ENCODE results near the gene LRRTM1. TPM values are rescaled to one million over a fixed set of nuclear protein-coding genes. Genes with fewer than 3 reads are reported as not detected.

LRRTM1 gene
- total and polyA plus RNA-seq, 4 donors: 0.09 TPM; not detected in 3

DNA sequence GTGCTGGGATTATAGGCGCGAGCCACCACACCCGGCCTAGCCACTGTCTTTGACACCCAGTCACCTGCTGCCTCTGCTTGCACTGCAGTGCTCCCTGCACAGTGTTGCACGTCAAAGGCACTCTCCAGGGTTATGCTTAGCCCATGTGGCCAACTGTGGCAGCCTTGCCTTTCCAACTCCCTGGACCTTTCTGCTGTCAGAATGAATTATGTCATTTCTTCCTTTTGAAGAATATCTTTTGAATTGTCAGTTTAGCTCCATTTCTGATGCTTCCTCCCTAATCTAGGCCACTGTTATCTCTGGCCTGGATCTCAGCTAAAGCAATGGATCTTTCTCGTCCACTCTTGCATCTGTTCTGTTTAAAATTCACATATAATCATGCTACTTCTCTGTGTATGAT lies 29.3 kb upstream of the LRRTM1 start:
- WGBS: 74% methylated on average over 5 of the region's 5 CpGs
- TF ChIP-seq JUND (IDR thresholded peaks at IDR 0.05) (no peak), EGR1 (IDR thresholded peaks at IDR 0.05; ENCODE audit: low read depth in 2 of 2) (no peak), RXRA (IDR thresholded peaks at IDR 0.05) (no peak), RAD21 (IDR thresholded peaks at IDR 0.05) (no peak), YY1 (IDR thresholded peaks at IDR 0.05) (no peak), TAF1 (conservative IDR thresholded peaks at IDR 0.05) (no peak)
- TF ChIP-seq, protein P1, sequence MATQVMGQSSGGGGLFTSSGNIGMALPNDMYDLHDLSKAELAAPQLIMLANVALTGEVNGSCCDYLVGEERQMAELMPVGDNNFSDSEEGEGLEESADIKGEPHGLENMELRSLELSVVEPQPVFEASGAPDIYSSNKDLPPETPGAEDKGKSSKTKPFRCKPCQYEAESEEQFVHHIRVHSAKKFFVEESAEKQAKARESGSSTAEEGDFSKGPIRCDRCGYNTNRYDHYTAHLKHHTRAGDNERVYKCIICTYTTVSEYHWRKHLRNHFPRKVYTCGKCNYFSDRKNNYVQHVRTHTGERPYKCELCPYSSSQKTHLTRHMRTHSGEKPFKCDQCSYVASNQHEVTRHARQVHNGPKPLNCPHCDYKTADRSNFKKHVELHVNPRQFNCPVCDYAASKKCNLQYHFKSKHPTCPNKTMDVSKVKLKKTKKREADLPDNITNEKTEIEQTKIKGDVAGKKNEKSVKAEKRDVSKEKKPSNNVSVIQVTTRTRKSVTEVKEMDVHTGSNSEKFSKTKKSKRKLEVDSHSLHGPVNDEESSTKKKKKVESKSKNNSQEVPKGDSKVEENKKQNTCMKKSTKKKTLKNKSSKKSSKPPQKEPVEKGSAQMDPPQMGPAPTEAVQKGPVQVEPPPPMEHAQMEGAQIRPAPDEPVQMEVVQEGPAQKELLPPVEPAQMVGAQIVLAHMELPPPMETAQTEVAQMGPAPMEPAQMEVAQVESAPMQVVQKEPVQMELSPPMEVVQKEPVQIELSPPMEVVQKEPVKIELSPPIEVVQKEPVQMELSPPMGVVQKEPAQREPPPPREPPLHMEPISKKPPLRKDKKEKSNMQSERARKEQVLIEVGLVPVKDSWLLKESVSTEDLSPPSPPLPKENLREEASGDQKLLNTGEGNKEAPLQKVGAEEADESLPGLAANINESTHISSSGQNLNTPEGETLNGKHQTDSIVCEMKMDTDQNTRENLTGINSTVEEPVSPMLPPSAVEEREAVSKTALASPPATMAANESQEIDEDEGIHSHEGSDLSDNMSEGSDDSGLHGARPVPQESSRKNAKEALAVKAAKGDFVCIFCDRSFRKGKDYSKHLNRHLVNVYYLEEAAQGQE (IDR thresholded peaks at IDR 0.05): no peak
- TF ChIP-seq, protein P2, sequence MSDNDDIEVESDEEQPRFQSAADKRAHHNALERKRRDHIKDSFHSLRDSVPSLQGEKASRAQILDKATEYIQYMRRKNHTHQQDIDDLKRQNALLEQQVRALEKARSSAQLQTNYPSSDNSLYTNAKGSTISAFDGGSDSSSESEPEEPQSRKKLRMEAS (IDR thresholded peaks at IDR 0.05): no peak
- TF ChIP-seq, protein P3, sequence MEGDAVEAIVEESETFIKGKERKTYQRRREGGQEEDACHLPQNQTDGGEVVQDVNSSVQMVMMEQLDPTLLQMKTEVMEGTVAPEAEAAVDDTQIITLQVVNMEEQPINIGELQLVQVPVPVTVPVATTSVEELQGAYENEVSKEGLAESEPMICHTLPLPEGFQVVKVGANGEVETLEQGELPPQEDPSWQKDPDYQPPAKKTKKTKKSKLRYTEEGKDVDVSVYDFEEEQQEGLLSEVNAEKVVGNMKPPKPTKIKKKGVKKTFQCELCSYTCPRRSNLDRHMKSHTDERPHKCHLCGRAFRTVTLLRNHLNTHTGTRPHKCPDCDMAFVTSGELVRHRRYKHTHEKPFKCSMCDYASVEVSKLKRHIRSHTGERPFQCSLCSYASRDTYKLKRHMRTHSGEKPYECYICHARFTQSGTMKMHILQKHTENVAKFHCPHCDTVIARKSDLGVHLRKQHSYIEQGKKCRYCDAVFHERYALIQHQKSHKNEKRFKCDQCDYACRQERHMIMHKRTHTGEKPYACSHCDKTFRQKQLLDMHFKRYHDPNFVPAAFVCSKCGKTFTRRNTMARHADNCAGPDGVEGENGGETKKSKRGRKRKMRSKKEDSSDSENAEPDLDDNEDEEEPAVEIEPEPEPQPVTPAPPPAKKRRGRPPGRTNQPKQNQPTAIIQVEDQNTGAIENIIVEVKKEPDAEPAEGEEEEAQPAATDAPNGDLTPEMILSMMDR (IDR thresholded peaks at IDR 0.05; ENCODE audit: low read depth, low read length, missing input control): no peak

DNA sequence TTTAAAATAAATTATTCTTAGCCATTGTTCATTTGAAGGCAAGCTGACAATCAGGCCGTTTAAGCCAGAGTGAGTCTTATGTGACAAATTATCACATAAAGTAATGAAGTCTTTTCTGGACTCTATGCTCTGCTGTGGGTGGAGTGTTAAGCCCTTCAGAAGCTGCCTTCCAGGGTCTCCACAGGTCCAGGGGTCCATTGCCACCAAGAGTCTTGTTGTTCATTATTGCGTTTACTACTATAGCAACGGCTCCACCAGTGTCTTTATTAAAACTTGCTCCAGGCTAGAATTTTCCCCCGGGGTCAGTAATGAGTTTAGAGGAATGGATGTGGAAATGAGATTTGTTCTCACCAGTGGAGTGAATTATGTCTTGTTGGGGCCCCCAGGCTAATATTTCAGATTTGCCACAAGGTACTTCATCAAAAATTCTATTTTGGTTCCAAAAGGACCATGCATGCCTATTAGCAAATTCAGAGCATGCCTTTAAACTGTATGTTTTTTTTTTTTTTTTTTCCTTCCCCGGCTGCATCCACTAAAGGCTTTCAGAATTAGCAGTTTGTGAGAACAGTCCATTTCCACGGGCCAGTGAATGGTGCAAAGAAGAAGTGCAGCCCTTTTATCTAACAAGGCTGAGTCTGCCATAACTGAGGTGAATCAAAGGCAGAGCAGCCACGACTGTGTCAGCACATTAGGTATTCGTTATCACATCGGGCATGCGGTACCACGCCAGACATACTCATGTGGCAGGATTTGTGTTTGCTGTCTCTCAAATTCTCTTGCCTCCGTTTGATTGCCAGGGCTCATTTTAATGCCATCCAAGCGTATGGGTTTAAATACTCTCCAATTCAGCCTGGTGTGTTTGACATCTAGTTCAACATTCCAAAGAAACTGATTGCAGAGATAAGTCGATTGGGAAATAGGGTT lies 26.2 kb upstream of the LRRTM1 start:
- H3K4me1 ChIP-seq (ENCODE audit: control insufficient read depth in 4 of 4, insufficient read depth in 4 of 4, low read length in 3 of 4): no peaks in the 10 kb centered on the region
- no peaks in the 10 kb centered on the region for H3K36me3 ChIP-seq (ENCODE audit: control insufficient read depth in 4 of 4, insufficient read depth in 3 of 4, low read depth in 1 of 4, low read length in 3 of 4)
- no peak overlapping the region for H3K27ac ChIP-seq (ENCODE audit: low read depth in 1 of 2, low read length in 2 of 2)
- H3K27me3 ChIP-seq (ENCODE audit: control insufficient read depth in 4 of 4, insufficient read depth in 4 of 4, low read length in 3 of 4): peaks cover 0 to 3% (median 0%) of the 10 kb centered on the region in 4 donors
- 67% methylated on average over 14 of the region's 14 CpGs for WGBS
- no peaks in the 10 kb centered on the region for H3K9me3 ChIP-seq (ENCODE audit: control insufficient read depth in 4 of 4, low read length in 3 of 4)
- no peak for DNase-seq (ENCODE audit: low spot score)
- no peak for TF ChIP-seq GABPA (IDR thresholded peaks at IDR 0.05 in 1 of 2, conservative IDR thresholded peaks at IDR 0.05 in 1 of 2)
- no peak overlapping the region for H3K4me3 ChIP-seq (ENCODE audit: low read depth in 1 of 3, low read length in 3 of 3)
- H3K9ac ChIP-seq (ENCODE audit: low read depth in 1 of 2, low read length in 2 of 2): no peak overlapping the region

More for the DNA sequence above, 29.3 kb upstream of the LRRTM1 start:
- Histone ChIP-seq H3K9me3 (ENCODE audit: control insufficient read depth in 4 of 4, low read length in 3 of 4) (no peaks in the 10 kb centered on the region), H3K4me3 (ENCODE audit: low read depth in 1 of 3, low read length in 3 of 3) (no peak overlapping the region), H3K9ac (ENCODE audit: low read depth in 1 of 2, low read length in 2 of 2) (no peak overlapping the region), H3K36me3 (ENCODE audit: control insufficient read depth in 4 of 4, insufficient read depth in 3 of 4, low read depth in 1 of 4, low read length in 3 of 4) (no peaks in the 10 kb centered on the region), H3K4me1 (ENCODE audit: control insufficient read depth in 4 of 4, insufficient read depth in 4 of 4, low read length in 3 of 4) (no peaks in the 10 kb centered on the region), H3K27ac (ENCODE audit: low read depth in 1 of 2, low read length in 2 of 2) (no peak overlapping the region), H3K27me3 (ENCODE audit: control insufficient read depth in 4 of 4, insufficient read depth in 4 of 4, low read length in 3 of 4) (no peaks in the 10 kb centered on the region)
- no peak for DNase-seq (ENCODE audit: low spot score)

DNA sequence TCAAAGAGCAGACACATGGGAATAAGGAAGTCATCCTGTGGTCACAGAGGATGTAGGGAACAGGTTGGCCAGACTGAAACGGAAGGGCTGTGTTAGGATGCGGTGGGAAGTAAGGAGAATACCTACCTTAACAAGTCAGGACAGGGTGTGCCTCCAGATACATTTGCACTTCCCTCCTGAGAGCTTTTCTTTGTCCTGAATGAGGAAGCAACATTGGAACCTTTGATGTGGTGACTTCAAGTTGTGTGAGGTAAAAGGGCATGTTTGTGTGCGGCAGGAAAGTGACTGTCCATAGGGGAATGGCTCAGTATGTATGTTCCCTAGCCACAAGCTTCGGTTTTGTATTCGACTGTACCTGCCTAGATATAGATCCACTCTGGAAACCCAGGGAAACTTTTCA lies 24.9 kb upstream of the LRRTM1 start:
- Histone ChIP-seq H3K4me1 (ENCODE audit: control insufficient read depth in 4 of 4, insufficient read depth in 4 of 4, low read length in 3 of 4) (no peaks in the 10 kb centered on the region), H3K4me3 (ENCODE audit: low read depth in 1 of 3, low read length in 3 of 3) (no peak overlapping the region), H3K9ac (ENCODE audit: low read depth in 1 of 2, low read length in 2 of 2) (no peak overlapping the region), H3K36me3 (ENCODE audit: control insufficient read depth in 4 of 4, insufficient read depth in 3 of 4, low read depth in 1 of 4, low read length in 3 of 4) (no peaks in the 10 kb centered on the region), H3K9me3 (ENCODE audit: control insufficient read depth in 4 of 4, low read length in 3 of 4) (no peaks in the 10 kb centered on the region), H3K27me3 (ENCODE audit: control insufficient read depth in 4 of 4, insufficient read depth in 4 of 4, low read length in 3 of 4) (peaks cover 0 to 3% (median 0%) of the 10 kb centered on the region in 4 donors), H3K27ac (ENCODE audit: low read depth in 1 of 2, low read length in 2 of 2) (no peak overlapping the region)
- DNase-seq (ENCODE audit: low spot score): no peak
- WGBS: 68% methylated on average over 5 of the region's 5 CpGs
- no peak for TF ChIP-seq HNF4G (IDR thresholded peaks at IDR 0.05)
- TF ChIP-seq, protein P2 (IDR thresholded peaks at IDR 0.05): no peak
